HCT116 (cell line): Measurements from ENCODE around the gene GCLC. TPM values are rescaled to one million over a fixed set of nuclear protein-coding genes. Genes with fewer than 3 reads are reported as not detected.
"Not testable (repeated sequence)": the region's sequence is repeated elsewhere in the genome, so short reads cannot be mapped to it uniquely, and the experiment has no call there.

Source experiments
- ATAC-seq: fragments of 200-7000 bp; cut with Tn5 transposase; 2 replicates; pipeline ENCODE4 v1.9.1; 2020; ENCODE audit warnings: mild to moderate bottlenecking, moderate library complexity
- BruUV-seq: library from RNA; stranded (reverse); fragments of 400-500 nt; replicated peaks from 2 replicates; lab custom pipeline; 2021; lab: Mats Ljungman, UMichigan
- CTCF ChIA-PET: fragments of 300-600 bp; sonication (Branson Sonifier 250); formaldehyde crosslinking; loops from one replicate; lab custom pipeline; 2021; ENCODE audit warnings: antibody characterized with exemption; lab: Charles Lee
- POLR2A ChIA-PET: fragments of 300-600, 350-600 bp; sonication (Branson Sonifier 250); formaldehyde crosslinking; loops from one replicate; lab custom pipeline; 2021; ENCODE audit warnings: antibody characterized with exemption; lab: Charles Lee
- RAD21 ChIA-PET, 2 experiments: fragments of 300-600 bp; sonication (Branson Sonifier 250); formaldehyde crosslinking; loops; one replicate each; lab custom pipeline; 2023; ENCODE audit warnings: low total read pairs in 2 of 2; ENCODE audit not compliant: uncharacterized antibody in 2 of 2, unreplicated experiment in 2 of 2, low non-redundant PET in 1 of 2; lab: Charles Lee
- DNase-seq: peaks from one replicate; pipeline ENCODE4 v3.0.0-alpha.2; 2010; ENCODE audit warnings: low read depth, low spot score
- H2AFZ ChIP-seq: fragments of 200-600 bp; shearing (Covaris generic), sonication (generic); 2 replicates; pipeline ENCODE4 v1.6.1; 2017; ENCODE audit warnings: low read depth, mixed run types, mixed read lengths, antibody characterized with exemption, low read length; ENCODE audit not compliant: poor library complexity, severe bottlenecking
- H3K27ac ChIP-seq: 2 replicates; pipeline ENCODE4 v1.5.1; 2012; ENCODE audit warnings: low read depth, low read length
- H3K27me3 ChIP-seq: fragments of 200-600 bp; sonication (generic); 2 replicates; pipeline ENCODE4 v1.6.1; 2016; ENCODE audit warnings: mixed run types, low read length, mixed read lengths; ENCODE audit not compliant: insufficient read depth
- H3K36me3 ChIP-seq, 2 experiments: fragments of 200-500 bp in 1 of 2; fragments of 200-600 bp in 1 of 2; sonication (Bioruptor generic) in 1 of 2; sonication (generic) in 1 of 2; 2 replicates each; pipeline versions ENCODE4 v1.5.1 to v1.6.1; 2014 to 2016; ENCODE audit warnings: low read length in 2 of 2, inconsistent platforms in 1 of 2, mixed read lengths in 1 of 2, mixed run types in 1 of 2; ENCODE audit not compliant: insufficient read depth in 2 of 2, control insufficient read depth in 1 of 2
- H3K4me1 ChIP-seq, 2 experiments: fragments of 200-600 bp in 1 of 2; sonication (generic) in 1 of 2; 2 replicates each; pipeline versions ENCODE4 v1.5.1 to v1.6.1; 2012 to 2017; ENCODE audit warnings: low read length in 2 of 2, inconsistent platforms in 1 of 2, mild to moderate bottlenecking in 1 of 2, mixed read lengths in 1 of 2, mixed run types in 1 of 2, moderate library complexity in 1 of 2; ENCODE audit not compliant: insufficient read depth in 2 of 2, control insufficient read depth in 1 of 2
- H3K4me2 ChIP-seq: fragments of 200-600 bp; sonication (generic); 2 replicates; pipeline ENCODE4 v1.6.1; 2017; ENCODE audit warnings: mixed run types, low read length, mixed read lengths
- H3K4me3 ChIP-seq, 2 experiments: fragments of 200-600 bp in 1 of 2; sonication (generic) in 1 of 2; replicated peaks in 1 of 2; 2 replicates each; pipeline ENCODE4 v1.5.1; 2011 to 2016; ENCODE audit warnings: low read length in 2 of 2, control low read depth in 1 of 2, low read depth in 1 of 2, mild to moderate bottlenecking in 1 of 2, mixed read lengths in 1 of 2, mixed run types in 1 of 2
- H3K79me2 ChIP-seq: fragments of 200-600 bp; sonication (generic); 2 replicates; pipeline ENCODE4 v1.6.1; 2017; ENCODE audit warnings: mild to moderate bottlenecking, mixed run types, low read length, moderate library complexity, mixed read lengths; ENCODE audit not compliant: insufficient read depth
- H3K9ac ChIP-seq: fragments of 200-600 bp; sonication (generic); 2 replicates; pipeline ENCODE4 v1.6.1; 2016; ENCODE audit warnings: low read length, mixed read lengths
- H3K9me2 ChIP-seq: fragments of 200-600 bp; sonication (generic), shearing (Covaris generic); 2 replicates; pipeline ENCODE4 v1.6.1; 2017; ENCODE audit warnings: mixed run types, mild to moderate bottlenecking, moderate library complexity; ENCODE audit not compliant: insufficient read depth
- H3K9me3 ChIP-seq, 2 experiments: fragments of 200-500 bp in 1 of 2; fragments of 200-600 bp in 1 of 2; sonication (Bioruptor generic) in 1 of 2; sonication (generic) in 1 of 2; 2 replicates each; pipeline ENCODE4 v1.6.1; 2014 to 2017; ENCODE audit warnings: low read length in 2 of 2, mixed read lengths in 2 of 2, inconsistent platforms in 1 of 2, low read depth in 1 of 2, mild to moderate bottlenecking in 1 of 2, mixed run types in 1 of 2, moderate library complexity in 1 of 2; ENCODE audit not compliant: control insufficient read depth in 1 of 2, insufficient read depth in 1 of 2
- H4K20me1 ChIP-seq: fragments of 200-600 bp; sonication (generic), shearing (Covaris generic); 2 replicates; pipeline ENCODE4 v1.6.1; 2017; ENCODE audit warnings: mixed run types, mild to moderate bottlenecking, moderate library complexity; ENCODE audit not compliant: insufficient read depth
- CBX3 ChIP-seq: IDR thresholded peaks from 2 replicates; pipeline ENCODE4 v1.6.1; 2012; ENCODE audit warnings: low read depth
- CEBPB ChIP-seq: IDR thresholded peaks from 2 replicates; pipeline ENCODE4 v1.6.1; 2012; ENCODE audit warnings: low read depth
- EGR1 ChIP-seq: IDR thresholded peaks from 2 replicates; pipeline ENCODE4 v1.6.1; 2012; ENCODE audit warnings: low read depth
- ELF1 ChIP-seq: IDR thresholded peaks from 2 replicates; pipeline ENCODE4 v1.6.1; 2012; ENCODE audit warnings: low read depth, borderline replicate concordance
- EZH2 ChIP-seq: fragments of 200-600 bp; sonication (generic); IDR thresholded peaks from 2 replicates; pipeline ENCODE4 v1.6.1; 2017; ENCODE audit warnings: antibody characterized with exemption, mixed run types
- RAD21 ChIP-seq: IDR thresholded peaks from 2 replicates; pipeline ENCODE4 v1.6.1; 2012; ENCODE audit warnings: low read depth, mild to moderate bottlenecking
- YY1 ChIP-seq: IDR thresholded peaks from 2 replicates; pipeline ENCODE4 v1.6.1; 2011; ENCODE audit warnings: low read length, low read depth, moderate library complexity, mild to moderate bottlenecking; ENCODE audit not compliant: insufficient replicate concordance; ENCODE audit errors: extremely low read depth
- intact Hi-C: fragments of 100-400 bp; cut with micrococcal nuclease; formaldehyde crosslinking; loops from 2 replicates; pipeline ENCODE4 v1.10.0; 2022
- total RNA-seq: library from RNA; stranded (reverse); gene quantifications from one replicate; pipeline ENCODE4 v1.2.1, GENCODE V29; 2021; ENCODE audit not compliant: unreplicated experiment
- TF ChIP-seq, protein P1 (sequence below): IDR thresholded peaks from 2 replicates; pipeline ENCODE4 v1.6.1; 2012; ENCODE audit warnings: low read depth
- TF ChIP-seq, protein P2 (sequence below): IDR thresholded peaks from 2 replicates; pipeline ENCODE4 v1.6.1; 2012

The GCLC gene
- total RNA-seq, 1 experiment from 2014 or later, result 72.0 TPM

DNA sequence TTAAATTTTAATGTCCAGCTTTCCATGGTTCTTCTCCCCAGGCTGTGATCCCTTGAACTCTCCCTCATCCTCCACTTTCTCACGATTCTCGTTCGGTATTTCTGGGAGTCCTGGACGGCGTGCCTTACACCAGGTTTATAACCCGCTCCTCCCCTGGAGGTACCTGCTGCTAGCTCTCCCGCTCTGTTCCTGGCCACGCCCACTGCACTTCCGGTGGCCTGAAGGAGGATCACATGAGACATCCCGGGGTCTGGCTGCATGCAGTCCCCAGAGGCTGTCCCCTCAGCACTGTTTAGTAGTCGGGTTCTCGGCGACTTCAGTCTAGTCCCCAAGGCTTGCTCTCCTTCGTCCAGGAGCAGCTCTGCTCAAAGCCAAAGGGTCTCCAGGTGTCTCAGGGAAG, 28.4 kb upstream of the GCLC start:
- H3K9ac ChIP-seq, result no peak overlapping the region
- H3K9me3 ChIP-seq, result no peaks in the 10 kb centered on the region
- ATAC-seq (peak; percentile 75), DNase-seq (no peak)
- ChIA-PET POLR2A (no interaction called here), CTCF (no interaction called here), RAD21 (no interaction called here)
- intact Hi-C loops, result no loop called here
- no peaks in the 10 kb centered on the region for H3K79me2 ChIP-seq
- TF ChIP-seq YY1, result no peak
- TF ChIP-seq CEBPB, result no peak
- no peak for TF ChIP-seq ELF1
- TF ChIP-seq CBX3, result no peak
- no peak for TF ChIP-seq EZH2
- TF ChIP-seq, protein P1, sequence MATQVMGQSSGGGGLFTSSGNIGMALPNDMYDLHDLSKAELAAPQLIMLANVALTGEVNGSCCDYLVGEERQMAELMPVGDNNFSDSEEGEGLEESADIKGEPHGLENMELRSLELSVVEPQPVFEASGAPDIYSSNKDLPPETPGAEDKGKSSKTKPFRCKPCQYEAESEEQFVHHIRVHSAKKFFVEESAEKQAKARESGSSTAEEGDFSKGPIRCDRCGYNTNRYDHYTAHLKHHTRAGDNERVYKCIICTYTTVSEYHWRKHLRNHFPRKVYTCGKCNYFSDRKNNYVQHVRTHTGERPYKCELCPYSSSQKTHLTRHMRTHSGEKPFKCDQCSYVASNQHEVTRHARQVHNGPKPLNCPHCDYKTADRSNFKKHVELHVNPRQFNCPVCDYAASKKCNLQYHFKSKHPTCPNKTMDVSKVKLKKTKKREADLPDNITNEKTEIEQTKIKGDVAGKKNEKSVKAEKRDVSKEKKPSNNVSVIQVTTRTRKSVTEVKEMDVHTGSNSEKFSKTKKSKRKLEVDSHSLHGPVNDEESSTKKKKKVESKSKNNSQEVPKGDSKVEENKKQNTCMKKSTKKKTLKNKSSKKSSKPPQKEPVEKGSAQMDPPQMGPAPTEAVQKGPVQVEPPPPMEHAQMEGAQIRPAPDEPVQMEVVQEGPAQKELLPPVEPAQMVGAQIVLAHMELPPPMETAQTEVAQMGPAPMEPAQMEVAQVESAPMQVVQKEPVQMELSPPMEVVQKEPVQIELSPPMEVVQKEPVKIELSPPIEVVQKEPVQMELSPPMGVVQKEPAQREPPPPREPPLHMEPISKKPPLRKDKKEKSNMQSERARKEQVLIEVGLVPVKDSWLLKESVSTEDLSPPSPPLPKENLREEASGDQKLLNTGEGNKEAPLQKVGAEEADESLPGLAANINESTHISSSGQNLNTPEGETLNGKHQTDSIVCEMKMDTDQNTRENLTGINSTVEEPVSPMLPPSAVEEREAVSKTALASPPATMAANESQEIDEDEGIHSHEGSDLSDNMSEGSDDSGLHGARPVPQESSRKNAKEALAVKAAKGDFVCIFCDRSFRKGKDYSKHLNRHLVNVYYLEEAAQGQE, result no peak
- TF ChIP-seq, protein P2, sequence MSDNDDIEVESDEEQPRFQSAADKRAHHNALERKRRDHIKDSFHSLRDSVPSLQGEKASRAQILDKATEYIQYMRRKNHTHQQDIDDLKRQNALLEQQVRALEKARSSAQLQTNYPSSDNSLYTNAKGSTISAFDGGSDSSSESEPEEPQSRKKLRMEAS, result no peak
- TF ChIP-seq EGR1, result no peak
- no peak for TF ChIP-seq RAD21
- H4K20me1 ChIP-seq, result no peaks in the 10 kb centered on the region
- BruUV-seq, result no TSS peak
- H3K4me2 ChIP-seq, result no peak overlapping the region
- no peaks in the 10 kb centered on the region for H3K27me3 ChIP-seq
- no peak overlapping the region for H3K4me3 ChIP-seq
- no peaks in the 10 kb centered on the region for H3K9me2 ChIP-seq
- H3K4me1 ChIP-seq, result peaks cover 0 to 7% of the 10 kb centered on the region in 2 experiments; a peak in 2 of 4 replicates
- peak overlapping the region; percentile 59 for H2AFZ ChIP-seq
- no peak overlapping the region for H3K27ac ChIP-seq
- H3K36me3 ChIP-seq, result no peaks in the 10 kb centered on the region

DNA sequence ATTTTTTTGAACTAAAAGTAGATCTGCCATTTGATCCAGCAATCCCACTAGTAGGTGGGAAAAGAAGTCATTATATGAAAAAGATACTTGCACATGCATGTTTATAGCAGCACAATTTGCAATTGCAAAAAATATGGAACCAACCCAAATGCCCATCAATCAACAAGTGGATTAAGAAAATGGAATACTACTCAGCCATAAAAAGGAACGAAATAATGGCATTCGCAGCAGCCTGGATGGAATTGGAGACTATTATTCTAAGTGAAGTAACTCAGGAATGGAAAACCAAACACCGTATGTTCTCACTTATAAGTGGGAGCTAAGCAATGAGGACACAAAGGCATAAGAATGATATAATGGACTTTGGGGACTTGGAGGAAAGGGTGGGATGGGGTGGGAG, 27.5 kb upstream of the GCLC start:
- H4K20me1 ChIP-seq, H3K27ac ChIP-seq, H2AFZ ChIP-seq, DNase-seq, H3K27me3 ChIP-seq, H3K9me2 ChIP-seq, H3K36me3 ChIP-seq, ATAC-seq, H3K9me3 ChIP-seq, H3K9ac ChIP-seq, CTCF ChIA-PET, BruUV-seq, intact Hi-C loops, POLR2A ChIA-PET, H3K79me2 ChIP-seq, RAD21 ChIA-PET, H3K4me1 ChIP-seq, H3K4me2 ChIP-seq, H3K4me3 ChIP-seq: not testable (repeated sequence)
